GM12865 (cell line): ENCODE measurements around the gene MYO7B.

Experiments used
- DNase-seq: peaks from one replicate; pipeline ENCODE4 v3.0.0; 2010; ENCODE audit warnings: low read depth
- H3K4me3 ChIP-seq: 2 replicates; pipeline ENCODE4 v1.5.1; 2011; ENCODE audit warnings: mild to moderate bottlenecking, low read depth, low read length, control low read depth
- CTCF ChIP-seq: IDR thresholded peaks from 2 replicates; pipeline ENCODE4 v1.5.1; 2011; ENCODE audit warnings: low read length, control low read depth, low read depth, inconsistent platforms; ENCODE audit not compliant: insufficient read depth; ENCODE audit errors: missing control alignments

The MYO7B gene

GRCh38 chr2:127638361-127639110, 103.1 kb downstream of the MYO7B start:
- no peak for TF ChIP-seq CTCF
- H3K4me3 ChIP-seq = no peak overlapping the region
- DNase-seq = no peak

- no peak for DNase-seq
These were observed 103.6 kb downstream of the MYO7B start for GRCh38 chr2:127639111-127639474.

GRCh38 chr2:127640082-127641072, 104.9 kb downstream of the MYO7B start:
- no peak overlapping the region for H3K4me3 ChIP-seq
- DNase-seq = peak; percentile 27
- peak; percentile 15 for TF ChIP-seq CTCF

More at GRCh38 chr2:127639111-127639474, 103.6 kb downstream of the MYO7B start:
- TF ChIP-seq CTCF = no peak
- H3K4me3 ChIP-seq = no peak overlapping the region

- H3K4me3 ChIP-seq = no peak overlapping the region
- DNase-seq = no peak
- TF ChIP-seq CTCF = no peak
These were observed 105.7 kb downstream of the MYO7B start for GRCh38 chr2:127641133-127641532.

GRCh38 chr2:127641846-127642507, 106.5 kb downstream of the MYO7B start:
- no peak overlapping the region for H3K4me3 ChIP-seq
- TF ChIP-seq CTCF = no peak
- DNase-seq = no peak

- no peak for TF ChIP-seq CTCF
- no peak overlapping the region for H3K4me3 ChIP-seq
- DNase-seq = no peak
These were observed 107.4 kb downstream of the MYO7B start for GRCh38 chr2:127642706-127643438.
